ENCODE data around the gene HRH4. TPM values are rescaled to one million over a fixed set of nuclear protein-coding genes. Genes with fewer than 3 reads are reported as not detected.

The HRH4 gene
- total RNA-seq, 1 experiment from 2014 or later, result not detected

GRCh38 chr18:24494586-24494985 lies 34.1 kb downstream of the HRH4 start:
- in situ Hi-C loops (cut with HindIII; ENCODE audit: low pct_unique_long_range_greater_than_20kb, low sequenced_read_pairs), result no loop called here
- no peak for DNase-seq (ENCODE audit: low read depth, low spot score)

DNA sequence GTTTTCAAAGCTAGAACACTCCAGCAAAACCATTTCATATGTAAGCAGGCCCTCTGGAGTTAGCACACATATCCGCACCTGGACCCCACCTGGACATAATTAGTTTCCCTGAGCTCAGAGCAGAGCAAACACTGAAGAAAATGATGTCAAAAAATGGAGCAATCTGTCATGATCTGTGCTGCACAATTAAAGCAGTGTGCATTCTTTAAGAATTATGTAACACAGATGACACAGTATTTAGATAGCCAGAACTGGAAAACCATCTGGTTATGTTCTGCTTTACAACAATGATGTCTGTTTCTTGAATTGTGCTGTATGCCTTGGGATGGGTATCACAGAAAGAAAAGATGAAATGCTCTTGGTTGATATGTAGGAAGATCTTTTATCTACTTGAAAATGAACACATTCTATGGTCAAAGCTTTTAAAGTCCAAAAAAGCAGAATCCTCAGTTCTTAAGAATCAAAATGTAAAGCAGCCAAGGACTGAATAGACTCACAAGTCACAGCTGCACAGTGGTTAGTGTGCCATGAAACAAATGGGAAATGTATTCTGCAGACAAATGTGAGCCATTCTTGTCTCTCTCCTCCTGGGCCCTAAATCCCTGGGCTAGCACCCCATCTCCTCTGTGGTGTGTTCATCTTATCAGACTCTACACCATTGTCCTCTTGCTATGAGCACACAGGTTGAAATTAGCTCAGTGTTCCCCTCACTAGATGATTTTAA lies 36.8 kb downstream of the HRH4 start:
- DNase-seq (ENCODE audit: low read depth, low spot score), result no peak
- in situ Hi-C loops (cut with HindIII; ENCODE audit: low pct_unique_long_range_greater_than_20kb, low sequenced_read_pairs), result no loop called here

DNA sequence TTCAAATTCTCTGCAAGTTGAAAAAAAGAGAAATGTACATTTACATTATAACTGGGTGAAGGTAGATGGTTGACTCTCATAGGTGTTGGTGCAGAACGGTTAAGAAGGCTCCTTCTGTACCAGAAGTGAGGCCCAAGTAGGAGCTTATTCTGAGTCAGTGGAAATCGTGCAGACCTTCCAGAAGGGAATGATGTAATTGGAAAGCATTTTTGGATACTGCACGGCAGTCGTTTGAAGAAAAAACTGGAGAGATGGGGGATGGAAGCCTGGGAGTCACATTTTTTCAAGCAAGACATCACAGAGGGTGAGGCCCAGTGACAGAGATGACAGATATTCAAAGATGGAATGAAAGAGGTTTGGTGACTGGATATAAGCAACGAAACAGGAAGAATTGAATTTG lies 39.4 kb downstream of the HRH4 start:
- DNase-seq (ENCODE audit: low read depth, low spot score), result no peak

GRCh38 chr18:24500217-24500616 lies 39.8 kb downstream of the HRH4 start:
- DNase-seq (ENCODE audit: low read depth, low spot score), result no peak
- in situ Hi-C loops (cut with HindIII; ENCODE audit: low pct_unique_long_range_greater_than_20kb, low sequenced_read_pairs), result no loop called here

More for the DNA sequence above, 39.4 kb downstream of the HRH4 start:
- in situ Hi-C loops (cut with HindIII; ENCODE audit: low pct_unique_long_range_greater_than_20kb, low sequenced_read_pairs), result no loop called here

- DNase-seq (ENCODE audit: low read depth, low spot score), result no peak
- in situ Hi-C loops (cut with HindIII; ENCODE audit: low pct_unique_long_range_greater_than_20kb, low sequenced_read_pairs), result no loop called here
Measured at GRCh38 chr18:24500766-24501165, 40.3 kb downstream of the HRH4 start.

DNA sequence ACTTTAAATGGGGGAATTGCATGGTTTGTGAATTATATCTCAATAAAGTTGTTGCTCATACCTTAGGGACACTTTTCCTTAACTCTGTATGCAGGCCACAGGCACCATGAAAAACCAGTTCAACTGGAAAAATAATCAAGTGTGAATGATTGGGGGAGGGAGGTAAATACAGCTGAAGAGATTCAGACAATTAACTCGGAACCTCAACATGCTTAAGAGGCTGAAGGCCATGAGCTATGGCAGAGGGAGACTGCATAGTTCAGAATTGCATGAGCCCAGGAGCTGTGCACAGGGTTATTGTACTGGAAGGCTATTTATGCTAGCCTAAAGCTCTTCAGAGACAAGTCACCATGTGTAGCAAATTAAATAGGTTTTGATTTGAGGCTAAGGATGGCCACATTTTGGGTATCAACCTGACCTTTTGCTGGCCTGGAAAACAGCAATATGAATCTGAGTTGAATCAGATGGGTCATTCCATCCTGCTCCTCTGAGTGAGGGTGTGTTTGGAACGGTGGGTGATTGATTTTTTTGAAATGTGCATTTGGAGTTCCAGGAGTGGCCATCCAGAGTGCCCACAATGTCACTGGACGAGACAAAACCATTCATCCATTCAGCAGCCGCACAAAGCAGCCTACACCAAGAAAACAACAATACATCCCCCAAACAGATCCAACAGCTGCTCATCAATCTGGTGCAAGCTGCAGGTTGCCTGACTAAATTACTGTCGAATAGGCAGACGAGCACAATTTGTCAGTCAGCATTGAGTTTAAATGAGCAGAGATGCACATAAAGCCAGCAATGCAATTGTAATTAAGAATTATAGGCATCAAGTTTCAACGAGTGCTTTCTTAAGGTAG lies 42.5 kb downstream of the HRH4 start:
- in situ Hi-C loops (cut with HindIII; ENCODE audit: low pct_unique_long_range_greater_than_20kb, low sequenced_read_pairs), result no loop called here
- DNase-seq (ENCODE audit: low read depth, low spot score), result no peak

- in situ Hi-C loops (cut with HindIII; ENCODE audit: low pct_unique_long_range_greater_than_20kb, low sequenced_read_pairs), result no loop called here
- no peak for DNase-seq (ENCODE audit: low read depth, low spot score)
Measured at GRCh38 chr18:24504401-24504800, 44.0 kb downstream of the HRH4 start.

DNA sequence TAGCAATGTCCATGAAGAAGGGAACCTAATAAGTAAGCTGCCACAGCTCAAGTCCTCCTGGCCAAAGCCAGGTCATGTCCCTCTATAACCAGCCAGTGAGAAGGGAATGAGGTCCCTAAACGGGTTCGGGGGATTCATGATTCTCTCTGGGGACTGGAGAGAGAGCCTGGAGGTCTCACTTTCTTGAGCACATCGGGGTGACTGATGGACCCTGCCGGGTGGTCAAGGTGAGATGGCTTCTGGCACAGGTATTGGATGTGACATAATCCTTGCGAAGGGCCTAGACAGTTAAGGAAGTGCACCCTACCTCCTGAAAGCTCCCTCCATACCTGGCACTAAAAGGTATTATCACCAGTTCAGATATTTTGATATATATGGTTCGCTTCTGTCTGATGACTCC lies 45.7 kb downstream of the HRH4 start:
- no peak for DNase-seq (ENCODE audit: low read depth, low spot score)
- in situ Hi-C loops (cut with HindIII; ENCODE audit: low pct_unique_long_range_greater_than_20kb, low sequenced_read_pairs), result no loop called here

DNA sequence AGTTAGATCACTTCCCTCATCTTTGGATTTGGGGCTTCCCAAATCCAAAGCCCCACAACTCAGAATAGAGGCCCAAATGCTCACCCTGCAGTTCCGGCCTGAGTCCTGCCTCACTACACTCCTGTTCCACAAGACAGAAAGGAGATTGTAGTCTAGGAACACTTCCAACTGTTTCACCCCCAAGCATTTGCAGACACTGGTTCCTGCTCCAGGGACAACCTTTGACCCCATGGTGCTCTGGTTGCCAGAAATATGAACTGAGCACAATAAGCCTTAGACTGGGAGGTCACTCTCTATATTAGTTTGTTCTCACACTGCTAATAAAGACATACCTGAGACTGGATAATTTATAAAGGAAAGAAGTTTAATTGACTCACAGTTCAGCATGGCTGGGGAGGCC lies 49.0 kb downstream of the HRH4 start:
- no peak for DNase-seq (ENCODE audit: low read depth, low spot score)
- in situ Hi-C loops (cut with HindIII; ENCODE audit: low pct_unique_long_range_greater_than_20kb, low sequenced_read_pairs), result no loop called here

- in situ Hi-C loops (cut with HindIII; ENCODE audit: low pct_unique_long_range_greater_than_20kb, low sequenced_read_pairs), result no loop called here
- peak; percentile 72 for DNase-seq (ENCODE audit: low read depth, low spot score)
Measured at GRCh38 chr18:24514439-24514838, 54.0 kb downstream of the HRH4 start.

GRCh38 chr18:24515721-24516120 lies 55.3 kb downstream of the HRH4 start:
- no peak for DNase-seq (ENCODE audit: low read depth, low spot score)
- in situ Hi-C loops (cut with HindIII; ENCODE audit: low pct_unique_long_range_greater_than_20kb, low sequenced_read_pairs), result no loop called here

DNA sequence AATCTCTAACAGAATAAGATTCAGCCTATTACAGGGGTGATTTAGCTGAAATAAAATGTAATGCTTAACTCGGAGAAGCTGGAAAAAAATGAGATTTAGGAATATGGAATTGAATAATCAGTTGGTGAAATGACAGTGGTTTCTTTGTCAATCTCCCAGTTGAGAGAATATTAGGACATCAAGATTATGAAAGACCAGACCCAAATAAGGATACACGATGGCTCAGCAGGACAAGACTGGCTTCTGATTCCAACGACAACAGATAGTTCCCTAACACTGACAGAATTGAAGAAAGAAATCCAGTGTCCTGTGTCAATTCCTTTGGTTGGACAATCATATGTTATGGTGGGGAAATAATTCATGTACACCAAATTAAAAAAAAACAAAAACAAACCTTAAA lies 55.8 kb downstream of the HRH4 start:
- no peak for DNase-seq (ENCODE audit: low read depth, low spot score)
- in situ Hi-C loops (cut with HindIII; ENCODE audit: low pct_unique_long_range_greater_than_20kb, low sequenced_read_pairs), result no loop called here

GRCh38 chr18:24517554-24517953 lies 57.1 kb downstream of the HRH4 start:
- no peak for DNase-seq (ENCODE audit: low read depth, low spot score)

DNA sequence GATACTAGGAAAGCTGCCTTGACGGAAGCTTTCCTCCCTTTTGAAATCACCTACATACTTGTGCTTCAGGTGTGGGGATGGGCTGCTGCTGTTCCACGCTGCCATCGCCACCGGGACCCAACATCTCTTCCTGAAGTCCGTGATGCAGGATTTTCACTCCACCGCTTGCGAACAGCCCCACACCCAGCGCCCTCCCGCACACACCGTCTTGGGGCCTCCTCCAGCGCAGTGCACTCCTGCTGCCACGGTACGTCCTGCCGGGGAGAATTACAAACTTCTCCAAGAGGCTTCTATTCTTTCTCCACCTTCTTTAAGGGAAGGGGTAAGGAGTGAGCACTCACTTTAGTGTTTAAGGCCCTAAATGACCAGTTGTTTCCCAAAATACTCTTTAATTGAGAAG lies 58.2 kb downstream of the HRH4 start:
- in situ Hi-C loops (cut with HindIII; ENCODE audit: low pct_unique_long_range_greater_than_20kb, low sequenced_read_pairs), result no loop called here
- no peak for DNase-seq (ENCODE audit: low read depth, low spot score)

More at GRCh38 chr18:24517554-24517953, 57.1 kb downstream of the HRH4 start:
- in situ Hi-C loops (cut with HindIII; ENCODE audit: low pct_unique_long_range_greater_than_20kb, low sequenced_read_pairs), result no loop called here

Small RNA genes within 50 kb of the gene (small RNA-seq; reads per million reads assigned to genes)
- 0 reads per million in 2 experiments for gene RF00019

Other genes starting within 250 kb of the HRH4 start
- 84.6 and 84.7 TPM in 2 replicates for gene OSBPL1A, start 62.8 kb upstream of the HRH4 start, total RNA-seq (2014; rRNA removed; shearing (Covaris generic))
- gene IMPACT, start 34.0 kb upstream of the HRH4 start, total RNA-seq (2014; rRNA removed; shearing (Covaris generic)), result 38.2 and 47.3 TPM in 2 replicates